Left hindlimb (tissue), 1 donor: Measurements from ENCODE around the gene GMDS.

ENCODE experiments used
- DNase-seq: peaks from one replicate; pipeline ENCODE4 v3.0.0-alpha.2; 2018

The GMDS gene

DNA sequence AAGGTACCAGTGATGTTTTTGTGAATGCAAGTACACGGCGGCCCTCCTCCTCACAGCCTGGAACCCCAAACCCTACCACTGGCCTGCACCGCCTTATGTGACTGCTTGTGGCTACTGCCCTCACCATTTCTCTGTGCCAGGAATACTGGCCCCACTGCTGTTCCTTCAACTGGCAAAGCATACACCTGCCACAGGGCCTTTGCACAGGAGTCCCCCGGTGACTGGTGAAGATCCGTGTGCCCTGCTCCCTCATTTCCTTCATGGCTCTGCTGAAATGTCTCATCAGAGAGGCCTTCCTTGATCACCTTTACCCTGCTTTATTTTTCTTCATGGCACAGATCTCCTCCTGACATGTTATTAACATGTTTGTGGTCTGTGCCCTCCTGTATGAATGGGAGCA, 581.9 kb downstream of the GMDS start:
- no peak for DNase-seq

DNA sequence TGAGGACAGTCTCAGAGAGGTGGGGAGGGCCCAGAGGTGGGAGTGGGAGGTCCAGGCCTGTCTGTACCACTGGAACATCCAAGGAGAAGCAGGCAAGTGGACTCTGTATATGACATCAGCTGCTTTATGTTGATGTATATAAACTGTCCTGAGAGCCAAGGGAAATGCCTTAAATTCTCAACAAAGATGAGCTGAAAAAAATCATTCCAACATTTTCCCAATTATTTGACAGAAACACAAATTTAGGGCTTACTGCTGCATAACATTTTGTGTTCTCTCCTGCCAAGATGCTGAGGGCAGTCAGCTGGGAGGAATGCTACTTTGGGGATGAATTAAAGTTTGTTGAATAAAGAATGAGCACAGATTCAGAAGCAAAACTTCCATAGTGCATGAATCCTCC, 582.9 kb downstream of the GMDS start:
- DNase-seq: no peak

DNA sequence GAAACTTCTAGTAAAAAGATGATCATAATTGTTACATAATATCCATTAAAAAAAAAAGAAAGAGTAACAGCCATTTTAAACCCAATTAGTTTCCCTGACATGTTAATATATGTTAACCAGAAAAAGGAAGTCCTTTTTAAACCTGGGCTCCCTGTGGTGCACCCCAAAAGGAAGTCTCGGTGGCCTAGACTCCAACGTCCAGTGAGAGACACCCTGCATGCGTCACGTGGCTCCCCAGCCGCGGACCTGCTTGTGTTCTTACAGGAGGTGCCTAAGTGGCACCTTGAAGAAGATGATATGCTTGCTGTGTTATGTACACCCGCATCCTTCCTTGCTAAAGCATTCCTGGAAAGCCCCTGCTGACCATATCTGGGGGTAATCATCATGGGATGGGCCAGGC, 585.6 kb downstream of the GMDS start:
- DNase-seq: no peak

DNA sequence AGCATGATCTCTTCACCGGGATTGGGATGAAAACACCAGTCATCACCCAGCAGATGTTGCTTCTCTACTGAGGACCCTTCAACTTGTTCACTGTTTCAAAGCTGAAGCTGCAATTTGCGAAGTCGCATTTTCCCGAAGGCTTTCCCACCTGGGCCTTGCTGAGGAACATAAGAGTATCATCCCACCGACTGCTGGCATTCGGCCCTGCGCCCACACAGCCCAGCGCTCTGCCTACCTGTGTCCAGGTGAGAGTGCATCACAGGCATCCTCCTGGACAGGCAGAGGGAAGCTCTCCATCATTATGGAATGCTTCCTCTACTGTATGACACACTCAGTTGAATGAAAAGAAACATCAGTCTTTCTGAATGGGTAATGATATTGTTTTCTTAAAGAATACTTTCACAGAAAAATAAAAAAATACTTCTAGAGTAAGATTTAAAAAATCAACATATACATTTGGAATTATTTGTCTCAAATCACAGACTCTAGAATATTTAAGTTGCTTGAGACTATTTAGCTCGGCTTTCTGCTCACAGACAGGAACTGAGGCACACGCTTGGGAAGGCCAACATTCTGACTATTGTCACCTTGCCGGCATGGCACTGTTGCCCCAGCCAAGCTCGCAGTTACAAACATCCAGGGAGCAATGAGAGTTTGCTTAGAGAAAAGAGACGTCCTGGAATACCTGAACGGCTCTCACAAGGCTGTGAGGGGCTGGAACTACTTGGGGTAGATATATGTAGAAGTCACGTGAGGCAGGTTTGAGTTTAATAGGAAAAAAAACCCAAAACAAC, 587.0 kb downstream of the GMDS start:
- no peak for DNase-seq

DNA sequence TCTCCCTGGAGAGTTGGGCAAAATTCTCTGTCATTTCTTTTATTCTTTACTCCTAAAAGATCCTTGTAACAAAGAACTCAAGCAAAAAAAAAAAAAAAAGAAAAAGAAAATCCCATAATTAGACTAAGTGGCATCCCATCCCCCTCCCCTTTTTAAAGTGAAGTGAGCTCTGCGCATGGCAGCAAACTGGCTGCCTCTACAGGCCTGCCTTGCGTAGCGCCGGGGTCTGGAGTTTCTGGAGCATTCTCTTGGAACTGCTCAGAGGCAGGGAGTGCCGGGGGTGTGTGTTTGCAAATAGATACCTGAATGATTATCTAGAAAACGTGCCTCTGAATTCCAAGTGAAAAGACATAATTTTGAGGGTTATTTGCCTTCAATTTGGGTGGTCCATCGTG, 587.6 kb downstream of the GMDS start:
- DNase-seq: no peak

DNA sequence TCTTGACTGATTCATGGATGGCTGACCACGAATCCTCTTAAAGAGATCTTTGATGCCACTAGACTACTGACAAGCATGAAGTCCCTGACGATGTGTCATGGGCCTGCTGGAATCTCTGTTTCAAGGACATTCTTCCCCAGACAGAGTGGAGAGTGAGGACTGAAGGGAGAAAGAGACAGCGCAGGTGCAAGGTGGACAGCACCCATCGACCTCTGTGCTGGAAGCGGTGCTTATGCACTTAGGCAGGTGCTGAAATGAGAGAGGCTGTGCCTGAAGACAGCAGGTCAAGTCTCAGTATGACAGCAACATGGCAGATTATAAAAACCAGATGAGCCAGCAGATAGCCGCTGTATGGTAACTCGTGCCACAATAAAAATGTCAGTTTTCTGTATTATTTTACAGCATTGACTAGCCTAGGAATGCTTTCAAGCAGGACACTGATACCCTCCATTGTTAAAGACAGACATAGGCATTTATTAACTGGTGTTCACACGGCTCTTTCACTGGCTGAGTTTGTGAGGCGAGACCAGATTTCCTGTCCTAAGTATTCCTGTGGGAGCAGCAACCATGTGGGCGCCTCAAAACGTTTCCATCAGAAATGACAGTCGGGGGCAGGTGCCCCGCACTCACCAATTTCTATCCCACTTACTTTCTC, 588.2 kb downstream of the GMDS start:
- DNase-seq: no peak

DNA sequence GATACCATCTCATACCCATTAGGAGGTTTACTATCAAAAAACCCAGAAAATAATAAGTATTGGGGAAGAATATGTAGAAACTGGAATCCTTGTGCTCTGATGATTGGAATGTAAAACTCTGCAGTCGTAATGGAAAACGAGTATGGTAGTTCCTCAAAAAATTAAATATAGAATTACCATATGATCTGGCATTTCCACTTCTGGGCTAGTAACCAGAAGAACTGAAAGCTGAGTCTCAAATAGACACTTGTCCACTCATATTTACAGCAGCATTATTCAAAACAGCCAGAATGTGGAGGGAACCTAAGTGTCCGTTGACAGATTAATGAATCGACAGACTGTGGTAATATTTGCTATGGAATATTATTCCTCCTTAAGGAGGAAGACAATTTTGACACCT, 591.4 kb downstream of the GMDS start:
- no peak for DNase-seq

DNA sequence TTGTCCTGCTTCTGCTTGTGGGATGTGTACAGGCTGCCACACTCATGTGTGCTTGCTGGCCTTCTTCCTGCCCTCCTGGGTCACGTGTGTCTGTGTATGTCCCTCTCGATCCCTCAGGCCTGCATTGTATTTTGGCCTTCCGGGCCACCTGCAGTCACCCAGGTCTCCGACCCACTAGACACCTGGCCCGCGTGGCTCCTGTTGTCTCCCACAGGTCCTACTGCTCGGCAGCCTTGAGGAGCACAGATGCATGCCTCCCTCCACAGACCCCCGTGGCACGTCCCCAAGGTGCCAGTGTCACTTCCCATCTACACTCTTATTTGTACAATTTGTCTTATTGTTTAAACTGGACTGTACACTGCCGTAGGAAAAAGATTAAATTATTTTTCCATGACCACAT, 592.6 kb downstream of the GMDS start:
- DNase-seq: no peak

DNA sequence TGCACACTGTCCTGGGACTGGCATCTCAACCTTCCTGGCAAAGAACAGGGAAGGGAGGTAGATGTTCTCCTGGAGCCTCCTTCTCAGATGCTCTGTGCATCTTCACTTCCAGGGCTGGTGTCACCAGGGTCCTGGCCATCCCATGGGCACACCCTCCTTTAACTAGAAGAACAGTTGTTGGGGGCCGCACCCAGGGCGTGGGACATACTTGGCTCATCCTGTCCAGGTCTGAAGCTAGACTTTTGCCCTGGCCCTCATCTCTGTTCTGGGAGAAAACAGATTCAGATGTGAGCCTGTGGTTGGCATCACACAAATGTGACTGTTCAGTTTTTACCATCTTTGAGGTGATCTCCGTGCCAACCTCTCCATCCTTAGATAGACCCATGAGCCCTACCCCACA, 594.0 kb downstream of the GMDS start:
- DNase-seq: no peak

DNA sequence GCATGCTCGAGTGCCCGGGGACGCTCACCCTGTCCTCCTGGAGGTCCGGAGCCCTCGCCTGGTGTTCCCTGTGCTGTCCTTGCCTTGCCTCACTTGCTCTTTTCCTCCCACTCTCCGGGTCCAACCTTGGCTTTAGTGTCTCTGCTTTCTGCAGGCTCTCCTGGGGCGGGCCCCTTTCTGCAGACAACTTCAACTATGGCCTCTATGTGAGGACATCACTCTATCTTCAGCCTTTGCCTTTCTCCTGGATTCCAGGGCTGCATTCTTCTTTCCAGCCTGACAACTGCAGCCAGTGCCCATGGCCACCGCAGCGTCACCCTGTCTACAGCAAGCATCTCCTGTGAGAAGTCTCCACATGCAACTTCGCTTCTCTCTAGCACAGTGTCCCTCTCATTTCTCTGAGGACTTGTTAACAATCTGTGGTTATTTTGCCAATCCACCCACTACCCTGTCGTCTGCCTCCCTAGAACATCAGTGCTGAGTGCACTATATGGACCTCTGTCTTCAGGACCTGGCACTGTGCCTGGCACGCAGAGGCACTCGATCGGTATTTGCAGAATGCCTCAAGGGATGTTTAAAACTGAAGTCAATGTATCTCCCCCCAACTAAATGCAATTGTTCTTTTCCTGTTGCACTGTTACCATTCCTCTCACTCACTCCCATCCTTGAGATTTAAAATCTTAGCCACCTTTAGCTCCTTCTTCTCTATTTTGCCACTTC, 599.8 kb downstream of the GMDS start:
- no peak for DNase-seq

DNA sequence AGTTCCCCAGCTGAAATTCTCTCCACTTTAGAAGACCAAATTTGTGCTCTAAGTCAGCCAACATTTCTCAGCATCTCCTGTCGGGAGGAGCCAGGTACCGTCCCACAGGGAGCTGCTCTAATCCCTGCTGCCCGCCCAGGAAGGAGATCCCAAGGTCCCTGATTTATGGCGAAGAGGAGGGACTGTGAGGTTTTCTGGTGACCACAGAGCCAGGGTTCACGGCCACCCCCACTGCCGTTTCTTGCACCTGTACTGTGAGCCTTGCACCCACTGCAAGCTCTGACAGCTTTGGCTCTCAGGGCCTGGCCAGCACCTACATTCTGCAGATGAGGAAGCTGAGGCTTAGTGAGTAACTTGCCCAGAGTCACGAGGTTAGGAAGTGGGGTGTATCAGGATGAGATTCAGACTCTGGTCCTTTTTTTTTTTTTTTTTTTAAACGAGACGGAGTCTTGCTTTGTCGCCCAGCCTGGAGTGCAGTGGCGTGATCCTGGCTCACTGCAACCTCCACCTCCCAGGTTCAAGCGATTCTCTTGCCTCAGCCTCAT, 600.8 kb downstream of the GMDS start:
- no peak for DNase-seq

DNA sequence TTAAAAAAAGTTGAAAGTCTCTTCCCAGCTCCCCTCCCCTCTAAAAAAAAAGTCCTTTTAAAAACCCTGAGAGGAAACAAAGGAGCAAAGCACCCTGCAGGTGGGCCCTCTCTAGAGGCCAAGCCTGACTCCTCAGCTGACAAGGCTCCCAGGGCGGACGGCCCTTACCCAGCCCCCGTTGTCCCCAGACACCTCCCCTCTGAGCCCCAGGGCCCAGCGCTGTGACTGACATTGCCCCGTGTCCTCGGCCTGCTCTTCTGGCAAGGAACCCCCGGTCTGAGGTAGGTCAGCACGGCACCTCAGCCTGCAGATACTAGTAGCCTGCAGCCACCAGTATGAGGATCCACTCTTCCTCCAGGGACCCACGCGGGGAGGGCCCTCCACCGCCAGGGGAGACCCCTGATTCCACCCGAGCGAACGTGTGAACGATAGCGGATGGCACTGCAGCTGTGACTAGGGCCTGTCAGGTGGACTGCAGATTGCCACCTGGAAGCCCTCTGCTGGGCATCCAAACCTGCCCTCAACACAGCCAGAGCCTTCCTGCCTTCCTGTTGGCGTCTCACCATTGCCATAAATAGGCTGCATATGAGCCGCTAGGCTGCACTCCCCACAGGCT, 601.5 kb downstream of the GMDS start:
- DNase-seq: no peak

DNA sequence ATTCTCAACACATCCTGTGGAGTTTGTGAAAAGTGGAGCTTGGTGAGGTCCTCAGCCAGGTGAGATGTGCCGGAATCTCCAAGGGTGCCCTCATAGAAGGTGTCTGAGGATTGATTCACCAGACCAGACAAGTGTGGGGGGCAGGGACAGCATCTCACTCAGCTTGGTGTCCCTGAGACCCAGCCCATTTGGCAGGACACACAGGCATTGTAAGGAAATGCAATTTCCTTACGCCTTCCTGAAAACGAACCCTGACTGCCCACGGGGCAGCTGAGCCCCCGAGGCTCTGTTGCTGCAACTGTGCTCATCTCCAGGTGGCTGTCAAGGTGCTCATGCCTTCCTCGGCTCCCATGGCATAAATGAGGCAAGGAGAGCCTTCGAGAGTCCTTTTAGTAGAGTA, 602.3 kb downstream of the GMDS start:
- no peak for DNase-seq

DNA sequence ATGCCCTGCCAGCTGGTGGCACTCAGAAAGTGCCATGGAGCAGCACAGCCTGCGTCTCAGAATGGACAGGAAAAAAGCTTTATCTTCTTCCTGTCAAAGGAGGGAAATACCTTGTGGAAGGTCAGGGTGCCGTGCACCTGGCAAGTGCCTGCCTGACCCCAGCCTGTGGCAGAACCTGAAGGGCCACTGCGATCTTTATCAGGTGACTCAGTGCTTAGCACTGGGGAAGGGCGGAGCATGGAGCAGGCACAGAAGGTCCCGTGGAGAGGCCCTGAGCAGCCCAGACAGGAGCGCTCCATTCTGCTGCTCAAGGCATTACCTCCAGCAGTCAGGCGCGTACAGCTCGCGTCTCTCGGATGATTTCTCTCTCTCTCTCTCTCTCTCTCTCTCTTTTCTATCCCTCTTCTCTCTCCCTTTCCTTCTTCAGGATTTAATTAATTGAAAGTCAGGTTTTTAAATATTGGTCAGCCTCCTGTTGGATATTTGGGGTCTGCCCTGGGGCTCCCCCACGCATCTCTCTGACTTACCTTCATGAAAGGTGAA, 604.0 kb downstream of the GMDS start:
- no peak for DNase-seq

DNA sequence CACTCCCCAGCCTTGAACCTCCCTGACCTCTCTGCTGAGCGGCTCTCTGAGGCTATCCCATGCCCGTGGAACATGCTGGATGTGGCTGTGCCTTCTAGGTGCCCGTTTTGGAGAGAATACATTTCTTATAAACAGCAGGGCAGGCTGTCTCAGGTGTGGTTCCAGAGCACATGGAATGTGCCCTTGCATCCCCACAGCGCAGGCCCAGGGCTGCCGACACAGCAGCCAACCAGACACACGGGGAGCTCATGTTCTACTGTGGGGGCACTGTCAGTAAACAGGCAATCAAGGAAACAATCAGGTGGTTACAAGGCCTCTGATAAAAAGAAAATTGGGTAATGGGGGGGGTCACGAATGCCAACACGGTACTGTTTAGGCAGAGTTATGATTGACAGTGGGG, 604.9 kb downstream of the GMDS start:
- DNase-seq: no peak

DNA sequence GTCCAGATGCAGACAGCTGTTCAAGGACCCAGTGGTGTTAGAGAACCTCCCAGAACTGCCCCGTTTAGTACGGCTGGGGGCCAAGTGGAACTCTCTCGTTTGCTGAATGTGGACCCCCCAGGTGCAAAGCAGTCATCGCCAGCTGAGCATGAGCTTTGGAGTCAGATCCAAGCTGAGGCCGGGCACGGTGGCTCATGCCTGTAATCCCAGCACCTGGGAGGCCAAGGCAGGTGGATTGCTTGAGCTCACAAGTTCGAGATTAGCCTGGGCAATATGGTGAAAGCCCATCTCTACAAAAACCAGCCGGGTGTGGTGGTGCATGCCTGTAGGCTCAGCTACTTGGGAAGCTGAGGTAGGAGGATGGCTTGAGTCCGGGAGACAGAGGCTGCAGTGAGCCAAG, 606.0 kb downstream of the GMDS start:
- DNase-seq: no peak

DNA sequence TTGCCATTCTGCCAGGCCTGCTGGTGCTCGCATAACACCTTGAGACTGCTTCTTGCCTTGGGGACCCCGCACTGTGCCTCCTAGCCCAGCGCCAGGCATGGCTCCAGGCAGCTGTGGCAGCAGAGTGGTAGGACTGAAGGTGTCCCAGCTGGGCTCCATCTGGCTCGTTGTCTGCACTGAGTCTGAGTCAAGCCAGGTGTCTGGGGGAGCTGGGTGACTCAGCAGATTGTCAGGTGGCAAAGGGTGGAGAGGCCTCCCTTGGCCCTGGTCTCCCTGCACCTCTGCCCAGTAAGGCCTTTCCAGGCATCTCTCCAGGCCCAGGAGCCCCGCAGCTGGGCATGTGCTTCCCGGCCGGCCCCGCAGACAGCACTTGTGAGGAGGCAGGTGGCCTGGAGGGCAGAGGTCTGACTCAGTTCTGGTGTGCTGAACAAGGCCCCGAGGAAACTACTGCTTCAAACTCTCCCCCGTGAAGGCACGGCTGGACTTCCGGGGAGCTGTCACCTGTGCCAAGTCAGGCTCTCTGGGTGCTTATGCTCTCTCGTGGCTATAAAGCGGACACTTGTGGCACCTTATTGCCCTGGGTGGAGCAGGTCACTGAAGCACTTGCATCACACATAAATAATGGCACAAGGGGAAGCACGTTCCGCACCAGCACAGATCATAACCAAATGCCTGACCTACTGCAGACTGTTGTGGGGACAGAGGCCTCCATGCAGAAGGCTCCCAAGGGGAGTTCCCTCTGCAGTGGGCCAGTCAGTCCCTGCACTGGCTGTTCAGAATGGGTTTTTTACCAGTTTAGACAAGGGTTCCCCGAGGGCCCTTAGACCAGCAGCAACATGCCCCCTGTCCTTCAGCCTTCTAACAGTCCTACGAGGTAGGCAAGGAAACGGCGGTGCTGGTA, 608.2 kb downstream of the GMDS start:
- no peak for DNase-seq

DNA sequence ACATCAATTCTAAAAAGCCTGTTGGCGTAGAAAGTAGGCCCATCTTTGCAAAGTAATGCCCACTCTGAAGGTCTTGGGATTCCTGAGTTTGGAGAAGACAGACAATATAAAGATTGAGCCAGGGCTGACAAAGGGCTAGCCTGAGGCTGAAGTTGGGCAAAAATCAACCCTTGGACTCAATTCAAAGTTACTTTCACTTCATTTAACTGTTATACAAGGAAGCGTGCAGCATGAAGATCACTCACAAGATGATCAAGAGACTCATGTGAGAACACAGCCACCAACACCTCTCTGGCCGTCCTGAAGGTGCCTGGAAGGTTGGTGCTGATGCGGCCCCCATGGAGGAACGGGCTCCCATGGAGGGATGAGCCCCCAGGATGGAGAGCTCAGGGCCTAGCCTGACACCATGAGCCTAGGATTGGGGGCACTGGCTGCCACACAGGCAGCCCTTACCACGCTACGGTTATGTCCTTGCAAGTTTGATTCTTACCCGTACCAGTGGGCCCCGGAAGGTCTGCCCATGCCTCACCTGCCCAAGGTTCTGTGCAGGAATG, 609.1 kb downstream of the GMDS start:
- DNase-seq: no peak

DNA sequence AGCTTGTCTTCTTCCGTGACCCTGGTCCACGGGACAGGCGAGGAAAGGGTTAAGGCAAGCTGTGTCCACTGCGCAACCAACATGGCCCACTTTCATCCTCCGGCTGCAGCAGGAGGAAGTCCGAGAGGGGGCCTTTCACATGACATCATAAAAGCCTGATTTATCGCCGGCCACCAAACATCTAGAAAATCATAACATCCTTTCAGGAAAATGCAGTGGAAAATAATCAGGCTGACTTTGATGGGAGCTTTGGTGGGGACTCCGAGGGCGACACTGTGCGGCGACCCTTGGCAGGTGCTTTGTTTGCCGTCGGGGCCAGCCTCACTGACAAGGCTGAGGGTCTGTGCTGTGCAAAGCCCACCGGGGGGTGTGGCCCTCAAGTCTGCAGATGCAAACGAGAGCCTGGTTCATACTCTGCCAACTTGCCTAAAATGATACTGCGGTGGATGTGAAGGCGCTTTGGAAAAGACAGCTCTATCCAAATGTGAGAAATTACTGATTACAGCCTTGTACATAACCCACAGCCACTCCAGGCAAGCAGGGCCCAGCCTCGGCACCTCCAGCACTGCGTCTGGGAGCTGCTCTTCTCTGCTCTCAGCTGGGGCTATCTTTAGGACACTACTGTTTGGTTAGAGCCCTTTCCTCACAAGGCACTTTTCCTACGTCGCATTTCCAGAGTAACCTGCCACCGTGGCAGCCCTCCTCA, 609.9 kb downstream of the GMDS start:
- no peak for DNase-seq

DNA sequence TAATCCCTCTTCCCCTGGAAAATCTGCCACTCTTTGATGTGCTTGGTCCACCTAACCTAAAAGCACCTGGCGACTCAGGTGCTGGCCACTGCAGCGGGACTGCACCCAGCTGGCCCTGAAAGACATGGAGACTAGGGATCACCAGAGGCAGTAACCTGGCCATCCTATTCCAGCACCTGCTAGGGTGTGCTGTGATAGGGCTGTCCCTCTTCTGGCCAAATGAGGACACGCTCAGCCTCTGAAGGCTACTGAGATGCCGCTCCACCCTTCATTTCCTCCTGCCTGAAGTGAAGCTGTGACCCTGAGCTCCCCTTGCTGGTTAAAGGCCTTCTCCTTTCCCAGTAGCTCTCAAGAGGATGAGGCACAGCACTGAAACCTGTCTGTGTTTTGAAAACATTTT, 611.3 kb downstream of the GMDS start:
- no peak for DNase-seq
